ENCODE data around the gene MMS19.

Gene MMS19

GRCh38 chr10:97412891-97413304 is 85.3 kb downstream of the MMS19 start:
- no peak for DNase-seq

GRCh38 chr10:97411406-97411805 is 86.8 kb downstream of the MMS19 start:
- no peak for DNase-seq

- DNase-seq, result no peak
These were observed 89.7 kb downstream of the MMS19 start for GRCh38 chr10:97408496-97408992.

Measured in fibroblast of skin of right quadriceps (primary cell).